ENCODE results near the gene MYBPC2. TPM values are rescaled to one million over a fixed set of nuclear protein-coding genes. Genes with fewer than 3 reads are reported as not detected.
A peak's percentile ranks its signal among the peaks of the same experiment; 100 is the strongest.

MYBPC2 gene
- total and polyA plus RNA-seq, 9 of the 15 experiments (the other 6 are each of a cell fraction or from before 2014, with no cell fraction given) = 0.01 to 0.14 (median 0.04) TPM; not detected in 6

DNA sequence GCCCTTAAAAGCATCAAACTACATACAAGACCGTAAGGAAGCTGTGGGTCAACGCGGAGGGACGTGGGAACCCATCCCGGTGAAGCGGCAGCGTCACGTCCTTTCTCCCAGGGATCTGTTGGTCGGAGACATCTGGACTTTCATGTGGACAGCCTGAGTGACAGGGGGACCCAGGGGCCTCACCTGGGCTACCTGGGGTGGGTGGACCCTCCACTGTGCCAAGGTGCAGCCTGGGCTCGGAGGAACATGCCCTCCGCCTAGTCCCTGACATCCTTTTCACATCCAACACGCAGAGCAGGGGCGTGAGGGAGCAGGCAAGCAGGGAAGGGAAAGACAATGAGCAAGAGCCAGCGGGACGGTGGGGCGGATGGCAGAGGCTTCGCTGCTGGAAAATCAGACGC lies 57.7 kb downstream of the MYBPC2 start:
- ATAC-seq (no peak), DNase-seq (ENCODE audit: extremely low read depth in 1 of 4, low spot score in 3 of 4) (no peak), FAIRE-seq (no peak)
- Histone ChIP-seq H3K4me1 (replicated peaks in 1 of 2; ENCODE audit: control insufficient read depth in 2 of 2, insufficient read depth in 2 of 2, low read length in 2 of 2) (peaks cover 3 to 27% of the 10 kb centered on the region in 2 experiments; a peak in 3 of 5 replicates), H3K79me2 (ENCODE audit: control insufficient read depth, insufficient read depth, low read length) (no peaks in the 10 kb centered on the region), H3K9ac (ENCODE audit: insufficient read depth in 1 of 2, low read depth in 2 of 2, low read length in 2 of 2) (no peak overlapping the region), H3K9me1 (ENCODE audit: control insufficient read depth, insufficient read depth, low read length) (no peaks in the 10 kb centered on the region), H3K36me3 (ENCODE audit: control insufficient read depth, insufficient read depth, low read length) (no peaks in the 10 kb centered on the region), H3K4me3 (no peak overlapping the region), H3K27ac (ENCODE audit: extremely low read depth, low read depth, low read length) (no peak overlapping the region), H3K27me3 (ENCODE audit: control insufficient read depth in 2 of 2, insufficient read depth in 2 of 2, low read length in 2 of 2) (peaks cover 0 to 10% of the 10 kb centered on the region in 2 experiments; a peak in 2 of 5 replicates), H3K9me3 (replicated peaks; ENCODE audit: control insufficient read depth, insufficient read depth, low read depth, low read length) (peaks cover 9% of the 10 kb centered on the region), H4K20me1 (replicated peaks; ENCODE audit: control insufficient read depth, insufficient read depth, low read length) (no peaks in the 10 kb centered on the region), H3K4me2 (ENCODE audit: insufficient read depth, low read length) (no peak overlapping the region), H2AFZ (ENCODE audit: low read depth, low read length) (no peak overlapping the region)
- WGBS (ENCODE audit: insufficient coverage, low coverage, missing lambda C conversion rate) = 87% methylated on average over 17 of the region's 18 CpGs
- in situ Hi-C loops (cut with MboI) (no loop called here), intact Hi-C loops (cut with micrococcal nuclease) (no loop called here)
- POLR2A ChIA-PET = interaction anchor here (0.6 kb wide), 2 partner anchors 11 to 215 kb away, joined by 3 read pairs; no protein-coding TSS in a partner anchor
- CTCF ChIA-PET (ENCODE audit: low intra/inter-chr PET ratio) = no interaction called here
- no TSS peak for BruUV-seq (replicated peaks)
- TF ChIP-seq RFX7 (CRISPR knock-in tag; IDR thresholded peaks at IDR 0.05) (no peak), ZNF41 (CRISPR knock-in tag; conservative IDR thresholded peaks at IDR 0.05) (peak; percentile 97)
- TF ChIP-seq, protein P1, sequence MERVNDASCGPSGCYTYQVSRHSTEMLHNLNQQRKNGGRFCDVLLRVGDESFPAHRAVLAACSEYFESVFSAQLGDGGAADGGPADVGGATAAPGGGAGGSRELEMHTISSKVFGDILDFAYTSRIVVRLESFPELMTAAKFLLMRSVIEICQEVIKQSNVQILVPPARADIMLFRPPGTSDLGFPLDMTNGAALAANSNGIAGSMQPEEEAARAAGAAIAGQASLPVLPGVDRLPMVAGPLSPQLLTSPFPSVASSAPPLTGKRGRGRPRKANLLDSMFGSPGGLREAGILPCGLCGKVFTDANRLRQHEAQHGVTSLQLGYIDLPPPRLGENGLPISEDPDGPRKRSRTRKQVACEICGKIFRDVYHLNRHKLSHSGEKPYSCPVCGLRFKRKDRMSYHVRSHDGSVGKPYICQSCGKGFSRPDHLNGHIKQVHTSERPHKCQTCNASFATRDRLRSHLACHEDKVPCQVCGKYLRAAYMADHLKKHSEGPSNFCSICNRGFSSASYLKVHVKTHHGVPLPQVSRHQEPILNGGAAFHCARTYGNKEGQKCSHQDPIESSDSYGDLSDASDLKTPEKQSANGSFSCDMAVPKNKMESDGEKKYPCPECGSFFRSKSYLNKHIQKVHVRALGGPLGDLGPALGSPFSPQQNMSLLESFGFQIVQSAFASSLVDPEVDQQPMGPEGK (CRISPR knock-in tag; IDR thresholded peaks at IDR 0.05; ENCODE audit: borderline replicate concordance) = no peak

Measured in K562 (cell line).